GM21526 (cell line): Measurements from ENCODE around the gene HLA-DQB1.
"Not testable (repeated sequence)": the region's sequence is repeated elsewhere in the genome, so short reads cannot be mapped to it uniquely, and the experiment has no call there.

Source experiments
- ATAC-seq: cut with Tn5 transposase; IDR thresholded peaks from one replicate; pipeline ENCODE4 v1.9.1; 2021; ENCODE audit warnings: moderate library complexity; ENCODE audit not compliant: unreplicated experiment, low FRiP score

HLA-DQB1 gene

GRCh38 chr6:32666420-32667300 lies at the start of gene HLA-DQB1:
Gene HLA-DQB1, minus strand, starts transcription at chr6:32666657. Its CDS starts 50 bp downstream, at chr6:32666607.
- no peak for ATAC-seq

GRCh38 chr6:32713241-32713640 lies 46.8 kb upstream of the HLA-DQB1 start:
- ATAC-seq, result no peak

GRCh38 chr6:32709625-32710024 lies 43.2 kb upstream of the HLA-DQB1 start:
- ATAC-seq, result no peak

- ATAC-seq, result not testable (repeated sequence)
These were observed 38.7 kb upstream of the HLA-DQB1 start for GRCh38 chr6:32705164-32705563.

- ATAC-seq, result no peak
These were observed 36.9 kb upstream of the HLA-DQB1 start for GRCh38 chr6:32703347-32703746.

GRCh38 chr6:32700391-32701040 lies 34.1 kb upstream of the HLA-DQB1 start:
- no peak for ATAC-seq

- no peak for ATAC-seq
These were observed 30.6 kb upstream of the HLA-DQB1 start for GRCh38 chr6:32697031-32697430.

GRCh38 chr6:32692019-32692418 lies 25.6 kb upstream of the HLA-DQB1 start:
- no peak for ATAC-seq

- no peak for ATAC-seq
These were observed 23.4 kb upstream of the HLA-DQB1 start for GRCh38 chr6:32689531-32690501.

- ATAC-seq, result peak; percentile 60
These were observed 19.1 kb upstream of the HLA-DQB1 start for GRCh38 chr6:32685603-32686002.

GRCh38 chr6:32684246-32684645 lies 17.8 kb upstream of the HLA-DQB1 start:
- no peak for ATAC-seq

GRCh38 chr6:32680055-32680454 lies 13.6 kb upstream of the HLA-DQB1 start:
- no peak for ATAC-seq

GRCh38 chr6:32679492-32679891 lies 13.0 kb upstream of the HLA-DQB1 start:
- ATAC-seq, result no peak

- not testable (repeated sequence) for ATAC-seq
These were observed 7.7 kb upstream of the HLA-DQB1 start for GRCh38 chr6:32674123-32674522.

GRCh38 chr6:32671908-32672307 lies 5.5 kb upstream of the HLA-DQB1 start:
- ATAC-seq, result not testable (repeated sequence)

- ATAC-seq, result no peak
These were observed 3.4 kb upstream of the HLA-DQB1 start for GRCh38 chr6:32669893-32670292.

- ATAC-seq, result no peak
These were observed 2.8 kb upstream of the HLA-DQB1 start for GRCh38 chr6:32669240-32669639.

- ATAC-seq, result peak; percentile 58
These were observed 1.8 kb upstream of the HLA-DQB1 start for GRCh38 chr6:32668226-32668747.

GRCh38 chr6:32665661-32666060 lies 796 bp downstream of the HLA-DQB1 start:
- no peak for ATAC-seq

GRCh38 chr6:32664827-32665362 lies 1.6 kb downstream of the HLA-DQB1 start:
- no peak for ATAC-seq
